ENCODE measurements around the gene CCDC71.

Gene CCDC71

DNA sequence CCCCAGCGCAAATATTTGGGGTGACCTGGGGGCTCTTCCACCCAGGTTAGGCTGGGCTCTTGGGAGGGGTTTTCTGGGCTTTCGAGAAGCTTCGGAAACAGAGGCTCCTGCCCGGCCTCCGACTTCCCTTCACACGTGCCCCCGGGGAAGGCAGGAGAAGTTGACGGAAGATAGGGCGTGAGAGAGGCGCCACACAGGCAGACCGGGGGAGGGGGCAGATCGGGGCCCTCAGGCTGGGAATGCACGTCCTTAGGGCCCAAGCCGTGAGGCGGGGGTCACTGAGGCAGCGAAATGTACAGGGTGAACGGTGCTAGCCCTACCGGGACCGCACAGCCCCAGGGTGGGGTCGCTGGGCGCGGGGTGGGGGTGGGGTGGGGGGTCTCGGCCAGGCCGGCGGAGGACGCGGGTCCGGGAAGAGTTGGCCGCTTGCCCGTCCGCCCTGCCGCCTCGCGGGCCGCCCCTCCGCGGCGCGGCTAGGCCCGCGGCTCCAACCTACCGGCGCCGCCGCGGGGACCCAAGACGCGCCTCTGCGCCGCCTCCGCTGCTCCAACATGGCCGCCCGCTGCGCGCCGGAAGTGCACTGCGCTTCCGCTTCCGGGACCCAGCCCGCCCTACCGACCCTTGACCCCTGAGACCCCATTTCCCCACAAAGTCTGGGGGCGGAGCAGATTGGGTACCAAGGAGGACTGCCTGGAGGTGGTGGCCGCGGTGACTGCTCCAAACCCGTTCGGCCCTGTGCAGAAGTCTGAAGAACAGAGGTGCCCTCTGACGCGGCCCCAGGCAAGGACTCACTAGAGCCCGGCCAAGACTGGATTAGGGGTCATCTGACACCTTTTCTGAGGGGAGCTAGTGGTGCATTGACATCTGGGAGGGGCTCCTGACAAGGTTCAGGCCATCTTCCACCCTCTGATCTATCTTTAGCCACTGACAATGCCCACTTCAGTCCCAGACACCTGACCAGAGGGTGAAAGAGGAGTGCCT is at the start of gene CCDC71:
TSS of gene CCDC71 (minus strand) at position 561 of the 981 bp plus-strand sequence. CDS start 2,123 bp downstream, outside the sequence.
- DNase-seq (ENCODE audit: low read depth in 1 of 2, low spot score in 1 of 2), result peak; percentile 47 to 70

DNA sequence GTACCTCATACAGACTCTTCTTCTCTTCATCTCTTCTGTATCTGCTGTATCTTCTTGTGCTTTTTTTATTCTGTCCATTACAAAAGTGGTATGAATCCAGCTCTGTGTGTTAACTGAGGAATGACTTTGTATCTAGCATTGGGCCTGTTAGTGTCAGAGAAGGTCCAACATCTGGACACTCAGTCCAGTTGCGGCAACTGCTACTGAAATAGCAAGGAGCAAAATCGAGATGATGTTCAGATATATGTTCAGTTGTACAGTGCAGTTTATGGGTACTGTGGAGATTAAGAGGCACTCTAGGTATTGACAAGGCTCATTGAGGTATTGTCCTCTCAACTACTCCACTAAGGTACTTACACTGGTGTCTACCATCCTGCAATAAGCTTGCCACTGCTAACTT is 47.9 kb upstream of the CCDC71 start:
- DNase-seq (ENCODE audit: low read depth in 1 of 2, low spot score in 1 of 2), result no peak

DNA sequence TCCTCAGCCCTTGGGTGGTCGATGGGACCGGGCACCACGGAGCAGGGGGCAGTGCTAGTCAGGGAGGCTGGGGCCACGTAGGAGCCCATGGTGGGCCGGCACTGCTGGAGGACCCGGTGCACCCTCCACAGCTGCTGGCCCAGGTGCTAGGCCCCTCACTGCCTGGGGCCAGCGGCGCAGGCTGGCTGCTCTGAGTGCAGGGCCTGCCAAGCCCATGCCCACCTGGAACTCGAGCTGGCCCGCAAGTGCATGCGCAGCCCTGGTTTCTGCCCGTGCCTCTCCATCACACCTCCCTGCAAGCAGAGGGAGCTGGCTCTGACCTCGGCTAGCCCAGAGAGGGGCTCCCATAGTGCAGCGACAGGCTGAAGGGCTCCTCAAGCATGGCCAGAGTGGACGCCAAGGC is 47.4 kb upstream of the CCDC71 start:
- DNase-seq (ENCODE audit: low read depth in 1 of 2, low spot score in 1 of 2), result no peak

DNA sequence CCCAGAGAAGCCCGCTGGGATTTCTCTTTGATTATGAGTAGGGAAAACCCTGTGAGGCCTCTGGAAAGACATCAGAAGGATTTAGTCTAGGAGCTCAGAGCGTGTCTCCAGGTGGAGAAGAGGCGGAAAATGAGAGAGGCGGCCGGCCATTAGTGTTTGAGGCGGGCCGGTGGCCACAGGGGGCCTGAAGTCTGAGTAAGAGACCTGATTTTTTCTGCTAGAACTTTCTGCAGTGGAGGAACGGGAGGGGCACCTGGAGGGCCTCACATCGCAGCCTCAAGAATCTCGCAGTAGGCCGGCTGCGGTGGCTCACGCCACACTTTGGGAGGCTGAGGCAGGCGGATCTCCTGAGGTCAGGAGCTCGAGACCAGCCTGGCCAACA is 33.8 kb upstream of the CCDC71 start:
- no peak for DNase-seq (ENCODE audit: low read depth in 1 of 2, low spot score in 1 of 2)

DNA sequence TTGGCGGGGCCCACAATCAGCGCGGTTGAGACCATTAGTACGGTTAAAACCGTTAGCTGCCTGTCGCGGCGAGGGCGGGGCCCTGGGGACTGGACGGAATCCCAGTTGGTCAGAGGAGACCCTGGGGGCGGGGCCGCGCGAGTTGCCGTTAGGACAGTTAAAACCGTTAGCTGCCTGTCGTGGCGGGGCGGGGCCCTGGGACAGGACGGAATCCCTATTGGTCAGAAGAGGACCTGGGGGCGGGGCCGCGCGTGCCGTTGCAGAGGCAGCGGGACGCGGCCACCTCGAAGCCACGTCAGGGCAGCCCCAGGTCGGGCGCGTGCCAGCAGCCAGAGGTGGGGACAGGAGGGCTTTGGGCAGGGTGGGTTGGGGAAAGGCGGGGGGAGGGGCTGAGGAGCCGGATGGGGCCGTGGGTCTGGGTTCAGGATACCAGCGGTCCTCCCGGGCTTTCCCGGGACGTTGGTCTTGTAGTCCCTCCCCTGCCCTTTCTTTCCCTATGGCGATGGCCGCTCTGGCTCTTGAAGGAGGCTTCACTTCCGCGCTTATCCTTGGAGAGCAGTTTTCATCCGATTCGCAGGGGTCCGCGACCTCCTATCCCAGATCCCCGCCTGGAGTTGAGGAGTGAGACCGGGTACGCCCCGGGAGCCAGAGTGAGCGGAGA is 33.2 kb upstream of the CCDC71 start:
- DNase-seq (ENCODE audit: low read depth in 1 of 2, low spot score in 1 of 2), result no peak

DNA sequence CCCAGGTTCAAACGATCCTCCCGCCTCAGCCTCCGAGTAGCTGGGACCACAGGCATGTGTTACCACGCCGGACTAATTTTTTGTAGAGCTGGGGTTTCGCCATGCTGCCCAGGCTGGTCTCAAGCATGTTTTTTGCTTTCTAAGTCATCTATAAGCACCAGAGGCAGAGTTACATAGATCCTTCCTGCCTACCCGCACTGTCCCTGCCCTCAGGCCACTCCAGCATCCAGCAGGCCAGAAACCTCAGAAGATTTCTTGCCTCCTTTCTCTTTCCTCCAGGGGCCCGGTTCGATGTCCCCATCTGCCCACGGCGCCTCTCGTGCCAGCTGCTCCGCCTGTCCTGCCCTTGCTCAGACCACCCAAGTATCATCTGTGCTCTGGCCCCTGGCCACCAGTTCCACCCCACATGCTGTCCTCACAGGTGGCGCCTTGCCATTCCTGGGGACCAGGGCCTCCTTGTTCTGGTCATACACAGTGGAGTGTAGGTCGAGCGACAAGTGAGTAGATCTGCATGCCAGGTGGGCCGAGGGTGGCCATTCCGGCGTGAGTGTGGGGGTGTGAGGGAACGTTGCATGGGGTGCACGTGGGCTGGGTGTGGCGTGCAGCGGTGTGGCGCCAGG is 32.6 kb upstream of the CCDC71 start:
- no peak for DNase-seq (ENCODE audit: low read depth in 1 of 2, low spot score in 1 of 2)

DNA sequence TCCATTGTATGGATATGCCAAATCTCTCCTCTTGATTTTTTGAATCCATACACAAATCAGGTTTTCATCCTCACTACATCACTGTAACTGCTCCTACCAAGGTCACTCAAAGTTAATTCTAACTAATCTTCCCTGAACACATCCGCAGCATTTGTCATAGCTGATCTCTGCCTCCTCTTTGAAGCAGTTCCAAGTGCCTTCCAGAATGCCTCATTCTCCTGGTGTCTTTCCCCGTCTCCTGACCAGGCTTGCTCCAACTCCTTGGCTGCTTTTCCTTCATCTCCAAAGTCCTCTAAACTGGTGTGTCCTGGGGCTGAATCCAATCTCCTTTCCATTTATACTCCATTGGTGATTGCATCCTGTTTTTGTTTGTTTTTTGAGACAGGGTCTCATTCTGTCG is 32.0 kb upstream of the CCDC71 start:
- DNase-seq (ENCODE audit: low read depth in 1 of 2, low spot score in 1 of 2), result no peak

DNA sequence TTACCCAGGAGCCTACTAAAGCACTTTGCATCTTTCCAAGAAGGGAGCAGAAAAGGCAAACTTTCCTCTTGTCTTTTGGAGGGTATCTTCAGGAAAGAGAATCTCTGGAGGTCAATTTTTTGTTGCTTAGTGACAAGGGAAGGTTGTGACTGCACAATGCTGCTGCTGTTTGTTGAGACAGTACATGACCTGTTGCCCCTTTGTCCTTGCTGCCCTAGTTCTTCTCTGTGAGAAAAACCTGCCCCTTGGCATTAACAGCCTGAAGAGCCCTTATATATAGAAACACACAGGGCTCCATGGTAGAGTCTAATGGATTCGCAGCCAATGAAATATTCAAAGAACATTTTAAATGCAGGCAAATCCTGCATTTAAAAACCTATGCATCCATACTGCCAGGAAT is 25.6 kb upstream of the CCDC71 start:
- no peak for DNase-seq (ENCODE audit: low read depth in 1 of 2, low spot score in 1 of 2)

DNA sequence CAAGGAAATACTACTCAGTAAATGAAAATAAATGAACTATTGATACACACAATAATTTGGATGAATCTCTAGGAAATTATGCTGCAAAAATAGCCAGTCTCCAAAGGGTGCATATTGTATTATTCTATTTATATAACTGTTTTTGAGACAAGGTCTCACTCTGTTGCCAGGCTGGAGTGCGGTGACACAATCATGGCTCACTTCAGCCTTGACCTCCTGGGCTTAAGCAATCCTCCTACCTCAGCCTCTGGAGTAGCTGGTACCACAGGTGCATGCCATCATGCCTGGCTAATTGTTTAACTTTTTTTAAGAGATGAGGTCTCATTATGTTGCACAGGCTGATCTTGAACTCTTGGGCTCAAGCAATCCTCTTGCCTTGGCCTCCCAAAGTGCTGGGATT is 17.7 kb upstream of the CCDC71 start:
- DNase-seq (ENCODE audit: low read depth in 1 of 2, low spot score in 1 of 2), result no peak

DNA sequence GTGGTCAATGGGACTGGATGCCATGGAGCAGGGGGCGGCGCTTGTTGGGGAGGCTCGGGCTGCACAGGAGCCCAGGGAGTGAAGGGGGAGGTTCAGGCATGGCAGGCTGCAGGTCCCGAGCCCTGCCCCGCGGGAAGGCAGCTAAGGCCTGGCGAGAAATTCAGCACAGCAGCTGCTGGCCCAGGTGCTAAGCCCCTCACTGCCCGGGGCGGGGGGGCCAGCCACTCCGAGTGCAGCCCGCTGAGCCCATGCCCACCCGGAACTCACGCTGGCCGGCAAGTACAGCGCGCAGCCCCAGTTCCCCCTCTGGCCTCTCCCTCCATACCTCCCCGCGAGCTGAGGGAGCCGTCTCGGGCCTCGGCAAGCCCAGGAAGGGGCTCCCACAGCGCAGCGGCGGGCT is 16.6 kb upstream of the CCDC71 start:
- DNase-seq (ENCODE audit: low read depth in 1 of 2, low spot score in 1 of 2), result no peak

DNA sequence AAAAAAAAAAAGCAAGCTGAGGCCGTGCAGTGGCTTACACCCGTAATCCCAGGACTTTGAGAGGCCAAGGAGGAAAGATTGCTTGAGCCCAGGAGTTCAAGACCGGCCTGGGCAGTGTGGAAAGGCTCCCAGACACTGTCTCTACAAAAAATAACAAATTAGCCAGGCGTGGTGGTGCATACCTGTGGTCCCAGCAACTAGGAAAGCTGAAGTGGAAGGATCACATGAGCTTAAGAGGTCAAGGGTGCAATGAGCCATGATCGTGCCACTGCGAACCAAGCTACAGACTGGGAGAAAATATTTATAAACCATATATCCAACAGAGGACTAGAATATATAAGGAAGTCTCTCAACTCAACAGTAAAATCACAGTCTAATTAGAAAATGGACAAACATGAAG is 15.2 kb upstream of the CCDC71 start:
- no peak for DNase-seq (ENCODE audit: low read depth in 1 of 2, low spot score in 1 of 2)

DNA sequence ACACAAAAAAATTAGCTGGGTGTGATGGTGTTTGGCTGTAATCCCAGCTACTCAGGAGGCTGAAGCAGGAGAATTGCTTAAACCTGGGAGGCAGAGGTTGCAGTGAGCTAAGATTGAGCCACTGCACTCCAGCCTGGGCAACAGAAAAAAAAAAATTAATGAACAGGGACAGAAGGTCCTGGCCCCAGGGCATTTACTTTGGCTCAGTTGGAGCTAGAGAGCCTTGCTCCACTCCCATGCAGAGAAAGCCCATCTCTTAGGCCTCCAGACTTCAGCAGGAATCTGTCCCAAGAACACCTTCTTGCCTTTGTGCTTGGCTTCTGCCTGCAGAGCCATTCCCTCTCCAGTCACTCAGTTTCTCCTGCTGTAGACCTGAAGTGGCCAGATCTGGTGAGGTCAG is 14.0 kb upstream of the CCDC71 start:
- DNase-seq (ENCODE audit: low read depth in 1 of 2, low spot score in 1 of 2), result no peak

DNA sequence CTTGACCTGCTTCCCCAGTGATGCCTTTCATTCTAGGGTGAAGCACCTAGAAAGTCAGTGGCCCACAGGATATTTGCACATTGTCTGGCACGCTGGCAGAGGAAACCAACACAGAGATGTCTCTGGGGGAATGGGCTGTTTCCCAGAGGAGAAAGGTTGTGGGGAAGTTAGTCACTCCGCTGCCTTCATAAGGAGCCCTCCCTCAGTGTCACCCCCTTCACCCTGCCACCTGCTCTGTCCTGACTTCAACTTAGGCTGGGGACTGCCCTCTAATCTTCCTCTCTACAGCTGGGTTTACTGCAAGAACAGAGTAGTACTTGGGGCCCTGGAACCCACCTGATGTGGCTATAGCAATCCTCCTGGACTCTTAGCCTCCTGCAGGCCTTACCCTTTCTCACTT is 10.9 kb upstream of the CCDC71 start:
- DNase-seq (ENCODE audit: low read depth in 1 of 2, low spot score in 1 of 2), result no peak

DNA sequence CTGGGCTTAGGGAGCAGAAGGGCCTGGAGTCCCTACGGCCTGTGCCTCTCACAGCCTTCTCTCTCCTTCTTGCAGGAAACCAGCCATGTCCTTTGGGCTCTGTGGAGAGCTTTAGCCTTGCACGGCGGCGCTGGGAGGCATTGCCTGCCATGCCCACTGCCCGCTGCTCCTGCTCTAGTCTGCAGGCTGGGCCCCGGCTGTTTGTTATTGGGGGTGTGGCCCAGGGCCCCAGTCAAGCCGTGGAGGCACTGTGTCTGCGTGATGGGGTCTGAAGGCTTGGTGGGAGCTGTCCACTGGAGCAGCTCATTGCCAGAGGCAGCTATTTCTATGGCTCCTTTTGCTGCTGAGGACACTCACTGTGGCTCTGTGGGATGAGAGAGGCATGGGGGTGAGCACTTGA is 9.4 kb upstream of the CCDC71 start:
- DNase-seq (ENCODE audit: low read depth in 1 of 2, low spot score in 1 of 2), result no peak

DNA sequence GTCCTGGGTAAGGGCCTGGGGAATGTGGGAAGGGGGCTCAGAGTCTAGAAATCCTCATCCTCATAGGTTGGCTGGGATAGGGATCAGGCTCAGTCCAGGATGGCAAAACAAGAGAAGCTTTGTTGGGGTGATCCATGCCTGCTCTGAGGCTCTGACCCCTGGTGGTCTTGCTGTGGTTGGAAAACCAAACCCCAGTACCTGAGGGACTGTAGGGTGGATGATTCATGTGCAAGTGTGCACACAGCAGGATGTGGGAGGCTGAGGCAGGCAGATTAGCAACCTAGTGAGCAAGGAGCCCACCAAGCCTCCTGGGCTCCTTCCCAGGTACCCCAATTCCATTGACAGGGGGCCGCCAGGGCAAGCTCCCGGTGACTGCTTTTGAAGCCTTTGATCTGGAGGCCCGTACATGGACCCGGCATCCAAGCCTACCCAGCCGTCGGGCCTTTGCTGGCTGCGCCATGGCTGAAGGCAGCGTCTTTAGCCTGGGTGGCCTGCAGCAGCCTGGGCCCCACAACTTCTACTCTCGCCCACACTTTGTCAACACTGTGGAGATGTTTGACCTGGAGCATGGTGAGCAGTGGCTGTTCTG is 8.4 kb upstream of the CCDC71 start:
- DNase-seq (ENCODE audit: low read depth in 1 of 2, low spot score in 1 of 2), result no peak

DNA sequence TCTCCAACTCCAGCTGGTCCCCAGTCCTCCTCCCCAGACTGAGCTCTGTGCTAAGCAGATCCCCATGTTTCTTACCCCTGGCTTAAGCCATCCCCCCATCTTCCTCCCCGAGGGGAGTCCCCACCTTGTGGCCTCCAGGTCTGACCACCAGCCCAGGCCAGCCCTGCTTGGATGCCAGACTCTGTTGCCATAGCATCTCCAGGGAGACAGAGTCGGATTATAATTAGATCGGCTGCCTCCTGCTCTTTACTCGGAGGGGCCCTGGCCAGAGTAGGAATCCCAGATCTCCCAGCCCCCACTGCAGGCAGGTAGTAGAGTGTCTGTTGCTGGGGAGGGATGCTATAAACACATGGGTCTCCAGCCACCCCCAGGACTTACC is 7.7 kb upstream of the CCDC71 start:
- DNase-seq (ENCODE audit: low read depth in 1 of 2, low spot score in 1 of 2), result no peak

DNA sequence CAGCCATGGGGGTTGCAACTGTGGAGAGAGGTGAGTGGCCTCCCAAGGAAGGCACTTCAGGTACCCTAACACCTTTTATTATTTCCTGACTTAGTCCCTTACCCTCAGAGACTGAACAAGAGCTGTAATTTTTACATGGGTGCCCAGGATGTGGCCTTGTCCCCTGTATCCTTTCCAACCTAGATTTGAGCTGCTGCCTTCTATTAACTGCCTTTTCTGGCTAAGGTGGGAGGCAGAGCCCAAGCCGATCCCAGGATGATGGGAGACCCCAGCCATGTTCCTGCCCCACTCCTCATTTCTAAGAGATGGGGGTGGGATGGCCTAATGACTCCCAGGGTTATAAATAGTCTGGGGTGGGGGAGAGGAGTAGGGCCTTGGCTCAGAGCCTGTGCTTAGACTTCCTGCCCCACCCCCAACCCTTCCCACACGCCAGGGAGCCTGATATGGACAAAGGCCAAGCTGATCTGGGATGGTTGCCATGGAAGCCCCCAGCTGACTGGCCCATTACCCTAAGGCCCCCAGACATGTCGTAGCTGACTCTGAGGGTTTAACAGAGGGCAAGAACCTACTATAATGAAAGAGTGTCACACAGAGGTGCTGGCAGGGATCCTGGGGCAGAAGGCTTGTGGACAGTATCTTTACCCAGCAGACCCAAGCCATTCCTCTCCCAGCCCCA is 7.1 kb upstream of the CCDC71 start:
- no peak for DNase-seq (ENCODE audit: low read depth in 1 of 2, low spot score in 1 of 2)

DNA sequence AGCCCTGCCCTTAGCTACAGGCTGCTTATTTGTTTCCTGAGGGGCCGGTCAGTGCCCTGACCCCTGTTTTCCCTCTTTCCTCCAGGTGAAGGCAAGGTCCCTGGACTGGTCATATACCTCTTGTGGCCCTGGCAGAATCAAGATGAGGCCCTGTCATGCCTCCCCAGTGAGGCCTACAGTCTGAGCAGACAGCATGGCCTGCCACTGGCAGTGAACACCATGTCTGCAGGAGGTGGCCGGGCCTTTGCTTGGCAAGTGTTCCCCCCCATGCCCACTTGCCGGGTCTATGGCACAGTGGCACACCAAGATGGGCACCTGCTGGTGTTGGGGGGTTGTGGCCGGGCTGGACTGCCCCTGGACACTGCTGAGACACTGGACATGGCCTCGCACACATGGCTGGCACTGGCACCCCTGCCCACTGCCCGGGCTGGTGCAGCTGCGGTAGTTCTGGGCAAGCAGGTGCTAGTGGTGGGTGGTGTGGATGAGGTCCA is 6.5 kb upstream of the CCDC71 start:
- DNase-seq (ENCODE audit: low read depth in 1 of 2, low spot score in 1 of 2), result no peak

DNA sequence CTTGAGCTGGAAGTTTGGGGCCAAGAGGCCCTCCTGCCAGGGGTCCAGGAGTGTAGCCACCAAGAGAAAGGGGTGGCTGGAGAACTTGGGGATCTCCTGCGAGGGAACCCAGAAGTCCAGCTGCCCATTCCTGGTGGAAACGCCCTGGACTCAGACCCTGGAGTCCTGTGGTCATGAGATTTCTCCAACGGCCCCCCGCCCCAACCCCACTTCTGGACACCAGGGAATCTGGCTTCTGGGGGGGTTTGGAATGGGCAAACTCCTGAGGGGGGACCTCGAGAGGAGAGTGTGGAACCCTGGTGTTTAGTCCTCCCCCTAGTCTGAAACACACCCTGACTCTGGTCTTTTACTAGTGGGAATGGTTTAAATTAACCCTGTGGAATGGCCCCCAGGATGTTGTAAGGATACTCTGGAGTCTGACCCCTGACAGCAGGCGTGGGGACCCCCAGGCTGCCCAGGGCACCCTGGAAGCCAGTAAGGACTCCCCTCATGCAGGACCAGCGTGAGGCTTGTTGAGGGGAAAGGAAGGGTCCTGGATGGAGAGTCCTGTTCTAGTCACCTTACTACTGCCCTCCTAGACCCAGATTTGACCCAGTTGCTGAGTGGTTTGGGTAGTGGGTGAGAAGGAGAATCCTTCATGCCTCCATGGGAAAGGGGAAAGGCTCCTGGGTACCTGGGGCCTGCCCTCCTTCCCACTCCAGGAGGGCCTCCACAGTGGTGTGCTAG is 5.8 kb upstream of the CCDC71 start:
- DNase-seq (ENCODE audit: low read depth in 1 of 2, low spot score in 1 of 2), result no peak

DNA sequence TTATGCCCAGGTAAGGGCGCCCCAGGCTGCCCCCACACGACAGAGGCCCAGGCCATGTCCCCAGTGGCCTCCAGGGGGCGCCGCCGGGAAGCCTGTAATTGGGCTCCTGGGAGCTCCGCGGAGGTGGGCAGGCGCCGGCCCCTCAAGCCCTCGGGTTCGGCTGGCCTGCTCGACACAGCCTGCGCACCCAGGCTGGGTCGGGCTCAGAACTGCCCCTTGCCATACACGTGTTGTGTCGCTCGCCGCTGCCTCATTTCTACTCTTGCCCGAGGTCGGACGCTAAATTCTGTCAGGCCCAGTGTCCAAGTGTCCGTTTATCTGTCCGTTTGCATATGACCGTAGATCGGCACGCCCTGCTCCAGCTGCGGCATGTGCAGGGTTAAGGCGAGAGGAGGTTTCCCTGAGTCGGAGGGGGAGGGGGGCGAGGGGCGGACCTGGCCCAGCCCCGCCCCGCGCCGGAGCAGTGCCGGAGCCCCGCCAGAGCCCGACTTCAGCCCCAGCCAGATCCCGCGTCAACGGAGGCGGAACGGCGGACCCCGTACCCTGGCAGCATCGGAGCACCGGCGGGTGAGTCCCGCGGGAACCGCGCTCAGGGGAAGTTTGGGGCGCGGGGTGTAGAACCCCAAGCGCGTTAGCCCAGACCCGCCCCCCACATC is 5.1 kb upstream of the CCDC71 start, which contains the start of gene KLHDC8B:
TSS of gene KLHDC8B (plus strand) at position 480 of the 656 bp plus-strand sequence. CDS start 1,172 bp downstream, outside the sequence.
- peak; percentile 58 to 77 for DNase-seq (ENCODE audit: low read depth in 1 of 2, low spot score in 1 of 2)

All from stimulated activated CD4-positive, alpha-beta T cell treated with anti-CD3 and anti-CD28 coated beads, Interleukin-15, amount 100 ng/mL, for 1 hour (primary cell).